GM19452 (cell line): ENCODE data around the gene RASGEF1B.
"Not testable (repeated sequence)": the region's sequence is repeated elsewhere in the genome, so short reads cannot be mapped to it uniquely, and the experiment has no call there.

ENCODE experiments used
- ATAC-seq: cut with Tn5 transposase; IDR thresholded peaks from one replicate; pipeline ENCODE4 v1.9.1; 2021; ENCODE audit not compliant: unreplicated experiment

Gene RASGEF1B

GRCh38 chr4:81432825-81433224, 38.9 kb downstream of the RASGEF1B start:
- ATAC-seq, result no peak

- ATAC-seq, result no peak
These were observed 39.7 kb downstream of the RASGEF1B start for GRCh38 chr4:81431971-81432370.

- no peak for ATAC-seq
These were observed 42.1 kb downstream of the RASGEF1B start for GRCh38 chr4:81429607-81430006.

- no peak for ATAC-seq
These were observed 42.7 kb downstream of the RASGEF1B start for GRCh38 chr4:81429031-81429430.

GRCh38 chr4:81428002-81428401, 43.7 kb downstream of the RASGEF1B start:
- ATAC-seq, result no peak

GRCh38 chr4:81427344-81427821, 44.3 kb downstream of the RASGEF1B start:
- ATAC-seq, result no peak

- ATAC-seq, result no peak
These were observed 44.9 kb downstream of the RASGEF1B start for GRCh38 chr4:81426770-81427289.

- ATAC-seq, result no peak
These were observed 46.6 kb downstream of the RASGEF1B start for GRCh38 chr4:81424816-81425755.

GRCh38 chr4:81424336-81424735, 47.4 kb downstream of the RASGEF1B start:
- ATAC-seq, result no peak

- no peak for ATAC-seq
These were observed 49.1 kb downstream of the RASGEF1B start for GRCh38 chr4:81422595-81422994.

- ATAC-seq, result peak; percentile 100
These were observed 50.1 kb downstream of the RASGEF1B start for GRCh38 chr4:81421346-81422218.

GRCh38 chr4:81418572-81418971, 53.1 kb downstream of the RASGEF1B start:
- ATAC-seq, result no peak

- ATAC-seq, result no peak
These were observed 58.7 kb downstream of the RASGEF1B start for GRCh38 chr4:81412946-81413495.

- ATAC-seq, result no peak
These were observed 61.0 kb downstream of the RASGEF1B start for GRCh38 chr4:81410680-81411079.

- no peak for ATAC-seq
These were observed 61.9 kb downstream of the RASGEF1B start for GRCh38 chr4:81409836-81410235.

- ATAC-seq, result no peak
These were observed 63.4 kb downstream of the RASGEF1B start for GRCh38 chr4:81408341-81408740.

GRCh38 chr4:81407726-81408125, 64.0 kb downstream of the RASGEF1B start:
- no peak for ATAC-seq

GRCh38 chr4:81406481-81406880, 65.2 kb downstream of the RASGEF1B start:
- not testable (repeated sequence) for ATAC-seq

- peak; percentile 86 for ATAC-seq
These were observed 65.8 kb downstream of the RASGEF1B start for GRCh38 chr4:81405900-81406401.

GRCh38 chr4:81404741-81405140, 67.0 kb downstream of the RASGEF1B start:
- ATAC-seq, result no peak

- ATAC-seq, result no peak
These were observed 67.4 kb downstream of the RASGEF1B start for GRCh38 chr4:81404294-81404693.
